Measurements from ENCODE around the gene PLEKHH3.

The PLEKHH3 gene

DNA sequence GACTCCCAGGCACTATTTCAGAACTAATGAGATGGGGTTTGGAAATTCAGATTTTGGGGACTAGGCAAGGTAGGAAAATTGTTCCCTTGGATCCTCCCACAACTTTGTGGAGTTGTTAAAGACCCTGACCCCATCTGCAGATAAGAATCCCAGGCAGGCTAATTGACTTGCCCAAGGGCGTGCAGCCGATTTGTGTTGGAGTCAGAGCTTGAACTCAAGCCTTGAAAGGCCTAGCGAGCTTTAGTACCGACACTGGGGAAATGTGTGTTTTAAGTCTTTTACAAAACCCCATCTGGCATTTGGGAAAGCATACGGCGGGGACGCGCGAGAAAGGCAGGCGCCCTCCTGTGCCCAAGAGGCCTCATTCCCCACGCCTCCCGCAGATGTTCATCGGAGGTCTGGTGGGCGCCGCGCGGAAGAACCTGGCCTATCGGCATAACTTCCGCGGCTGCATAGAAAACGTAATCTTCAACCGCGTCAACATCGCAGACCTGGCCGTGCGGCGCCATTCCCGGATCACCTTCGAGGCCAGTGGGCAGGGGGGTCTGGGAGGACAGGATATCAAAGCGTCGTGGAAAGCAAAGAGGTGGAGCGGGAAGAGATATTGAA is 9.8 kb upstream of the PLEKHH3 start:
- no peak for DNase-seq (ENCODE audit: low read depth, low spot score)

DNA sequence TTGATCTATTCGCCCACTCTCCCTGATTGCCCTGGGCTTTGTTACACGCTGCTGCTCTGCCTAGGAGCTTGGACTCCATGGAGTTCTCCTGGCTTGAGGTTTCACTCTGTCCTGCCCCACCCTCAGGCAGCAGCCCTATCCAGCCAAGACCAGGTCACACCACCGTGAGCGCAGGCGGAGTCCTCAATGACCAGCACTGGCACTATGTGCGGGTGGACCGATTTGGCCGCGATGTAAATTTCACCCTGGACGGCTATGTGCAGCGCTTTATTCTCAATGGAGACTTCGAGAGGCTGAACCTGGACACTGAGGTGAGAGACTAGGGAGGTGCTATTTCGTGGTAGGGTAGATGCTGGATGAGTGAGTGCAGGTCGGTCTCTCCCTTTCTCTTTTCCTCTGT is 9.0 kb upstream of the PLEKHH3 start:
- DNase-seq (ENCODE audit: low read depth, low spot score) = no peak

DNA sequence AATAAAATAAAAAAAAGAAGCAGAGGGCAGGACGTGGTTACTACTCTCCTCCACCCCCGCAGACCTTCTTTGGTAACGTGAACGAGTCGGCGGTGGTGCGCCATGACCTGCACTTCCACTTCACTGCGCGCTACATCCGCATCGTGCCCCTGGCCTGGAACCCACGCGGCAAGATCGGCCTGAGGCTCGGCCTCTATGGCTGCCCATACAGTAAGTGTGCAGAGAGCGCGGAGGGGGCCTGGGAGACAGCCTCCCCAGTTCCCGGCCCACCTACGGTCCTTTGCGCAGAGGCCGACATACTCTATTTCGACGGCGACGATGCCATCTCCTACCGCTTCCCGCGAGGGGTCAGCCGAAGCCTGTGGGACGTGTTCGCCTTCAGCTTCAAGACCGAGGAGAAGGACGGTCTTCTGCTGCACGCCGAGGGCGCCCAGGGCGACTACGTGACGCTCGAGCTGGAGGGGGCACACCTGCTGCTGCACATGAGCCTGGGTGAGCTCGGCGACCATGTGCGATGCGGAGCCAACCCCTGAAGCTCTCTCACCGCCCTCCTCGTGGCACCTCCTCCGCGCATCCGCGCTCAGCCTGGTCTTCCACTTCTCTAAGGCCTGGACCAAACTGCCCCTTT is 8.2 kb upstream of the PLEKHH3 start:
- DNase-seq (ENCODE audit: low read depth, low spot score) = no peak

DNA sequence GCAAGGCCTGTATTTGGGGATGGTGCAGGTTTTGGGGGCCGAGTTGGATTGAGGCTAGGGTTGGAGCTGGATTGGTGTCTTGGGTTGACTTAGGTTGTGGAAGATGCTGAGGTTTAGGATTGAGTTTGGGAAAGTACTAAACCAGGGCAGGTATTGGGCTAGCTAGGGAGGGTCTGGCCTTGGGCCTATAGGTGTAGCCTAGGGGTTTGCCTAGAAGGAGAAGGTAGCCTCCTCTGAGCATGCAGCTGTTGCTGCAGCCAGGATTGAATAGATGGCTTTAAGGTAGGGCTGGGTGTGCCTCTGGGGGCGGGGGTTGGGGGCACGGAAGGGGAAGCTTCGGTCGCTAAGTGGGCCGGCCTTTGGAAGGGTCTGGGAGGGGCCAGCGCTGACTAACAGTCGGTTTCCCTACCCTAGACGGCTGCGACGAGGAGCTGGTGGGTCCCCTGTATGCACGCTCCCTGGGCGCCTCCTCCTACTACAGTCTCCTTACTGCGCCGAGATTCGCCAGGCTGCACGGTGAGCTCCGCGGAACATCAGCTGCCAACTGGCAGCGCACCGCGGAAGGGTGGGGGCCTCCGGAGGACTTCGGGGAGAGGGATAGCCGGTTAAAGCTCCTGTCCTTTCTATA is 6.7 kb upstream of the PLEKHH3 start:
- no peak for DNase-seq (ENCODE audit: low read depth, low spot score)

DNA sequence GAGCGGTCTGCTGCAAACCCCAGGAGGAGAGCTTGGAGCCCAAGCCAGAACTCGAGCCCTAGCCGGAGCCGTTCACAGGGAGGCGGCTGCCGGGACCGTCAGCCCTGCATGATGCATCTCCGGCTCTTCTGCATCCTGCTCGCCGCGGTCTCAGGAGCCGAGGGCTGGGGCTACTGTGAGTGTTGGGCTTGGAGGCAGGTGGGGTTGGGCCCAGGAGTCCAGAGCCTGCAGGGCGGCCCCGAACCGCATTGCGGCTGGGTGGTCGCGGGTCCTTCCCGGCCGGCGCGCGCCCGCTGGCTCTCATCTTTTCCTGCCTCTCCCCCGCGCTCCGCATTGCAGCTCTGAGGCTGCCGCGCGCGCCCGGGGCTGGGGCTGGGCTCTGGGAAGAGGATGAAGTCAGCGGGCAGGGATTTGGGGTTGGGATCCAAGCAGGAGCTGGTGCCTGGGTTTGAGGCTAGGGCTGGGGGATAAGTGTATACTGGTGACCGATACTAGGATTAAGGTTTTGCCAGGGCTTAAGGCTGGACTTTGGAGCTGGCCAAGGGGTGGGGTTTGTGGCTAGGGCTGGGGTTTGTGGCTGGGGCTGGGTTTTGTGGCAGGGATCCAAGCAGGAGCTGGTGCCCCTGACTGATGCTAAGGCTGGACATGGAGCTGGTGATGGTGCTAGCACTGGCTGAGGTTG is 6.1 kb upstream of the PLEKHH3 start:
- DNase-seq (ENCODE audit: low read depth, low spot score) = no peak

DNA sequence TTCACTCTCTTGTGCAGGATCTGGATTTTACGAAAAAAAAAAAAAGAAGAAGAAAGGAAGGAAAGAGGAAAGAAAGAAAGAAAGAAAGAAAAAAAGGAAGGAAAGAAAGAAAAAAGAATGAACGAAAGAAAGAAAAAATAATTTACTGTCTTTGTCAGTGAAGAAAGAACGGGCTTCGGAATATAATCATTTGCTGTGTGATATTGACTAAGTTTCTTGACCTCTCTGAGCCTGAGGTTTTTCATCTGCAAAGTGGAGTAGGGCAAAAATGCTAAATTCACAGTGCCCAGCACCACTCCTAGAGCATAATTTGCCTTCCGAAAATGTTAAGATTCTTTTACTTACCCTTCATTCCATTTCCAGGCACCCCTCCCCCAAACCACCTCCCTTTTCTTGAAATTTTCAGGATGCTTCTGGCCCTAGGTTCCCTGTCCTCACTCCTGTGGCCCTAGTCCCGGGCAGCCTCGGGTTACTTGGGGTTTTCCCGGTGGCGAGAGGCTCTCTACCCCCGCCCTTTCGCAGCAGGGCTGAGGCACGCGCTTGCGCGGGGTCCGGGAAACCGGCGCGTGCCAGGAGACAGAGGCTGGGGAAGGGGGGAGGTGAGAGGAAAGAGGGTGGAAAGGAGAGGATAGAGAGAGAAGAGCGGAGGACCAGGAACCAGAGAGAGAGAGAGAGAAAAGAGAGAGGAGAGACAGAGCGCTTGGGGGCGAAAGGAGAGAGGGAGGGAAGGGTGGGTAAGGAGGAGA is 5.4 kb upstream of the PLEKHH3 start, which contains the start of gene CNTNAP1:
TSS of gene CNTNAP1 (plus strand) at position 556 of the 746 bp plus-strand sequence. CDS start 299 bp downstream, outside the sequence.
- DNase-seq (ENCODE audit: low read depth, low spot score) = no peak

DNA sequence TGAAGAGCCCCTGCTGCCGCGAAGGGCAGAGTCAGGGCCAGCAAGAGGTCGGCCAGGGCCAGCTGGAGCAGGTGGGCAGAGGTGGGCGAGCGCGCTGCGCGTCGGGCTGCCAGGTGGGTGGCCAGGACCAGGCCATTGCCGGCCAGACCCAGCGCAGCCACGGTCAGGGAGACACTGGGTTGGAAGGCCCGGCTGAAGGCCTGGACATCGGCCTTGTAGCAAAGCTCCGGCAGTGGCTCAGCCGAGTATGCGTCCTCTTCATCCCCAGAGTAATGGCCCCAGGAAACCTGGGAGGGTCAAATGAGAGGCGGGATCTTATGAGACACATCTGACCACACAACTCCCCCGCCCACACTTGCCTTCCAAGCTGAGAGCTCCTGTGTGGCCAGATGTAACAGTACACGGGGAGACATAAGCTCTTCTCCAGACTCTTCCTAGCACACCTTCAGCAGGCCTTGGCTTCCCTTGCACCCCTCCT is 3.6 kb upstream of the PLEKHH3 start:
- DNase-seq (ENCODE audit: low read depth, low spot score) = no peak

DNA sequence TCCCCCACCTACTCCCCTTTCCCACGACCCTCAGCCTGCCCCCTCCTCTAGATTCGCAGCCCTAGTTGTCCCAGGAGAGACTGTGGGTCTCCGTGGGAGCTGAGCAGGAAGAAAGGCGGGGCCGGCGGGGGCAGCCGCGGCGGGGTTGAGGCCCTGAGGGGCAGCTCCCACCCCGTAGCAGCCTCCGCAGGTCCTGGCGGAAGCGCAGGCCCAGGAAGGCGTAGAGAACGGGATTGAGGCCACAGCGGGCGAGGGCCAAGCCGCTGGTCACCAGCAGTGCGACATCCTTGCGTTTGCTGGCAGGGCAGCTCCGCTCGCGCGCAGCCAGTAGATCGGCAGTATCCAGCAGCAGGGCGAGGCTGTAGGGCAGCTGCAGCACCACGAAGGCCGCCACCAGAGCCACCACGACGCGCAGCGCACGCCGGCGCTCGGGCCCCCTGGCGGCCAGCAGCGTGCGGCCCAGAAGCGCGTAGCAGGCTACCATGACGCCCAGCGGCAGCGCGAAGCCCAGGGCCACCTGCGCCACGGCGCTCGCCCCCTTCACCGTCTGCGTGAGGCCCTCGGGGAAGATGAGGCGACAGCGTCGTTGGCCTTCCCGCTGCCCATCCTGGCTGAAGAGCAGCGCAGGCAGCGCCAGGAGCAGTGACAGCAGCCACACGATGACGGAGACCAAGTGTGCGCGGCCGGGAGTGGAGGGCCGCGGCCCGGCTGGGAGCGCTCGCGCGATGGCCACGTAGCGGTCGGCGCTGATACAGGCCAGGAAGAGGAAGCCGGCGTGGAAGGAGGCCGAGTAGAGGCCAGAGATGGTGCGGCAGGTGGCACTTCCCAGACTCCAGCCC is 2.9 kb upstream of the PLEKHH3 start:
- DNase-seq (ENCODE audit: low read depth, low spot score) = no peak

DNA sequence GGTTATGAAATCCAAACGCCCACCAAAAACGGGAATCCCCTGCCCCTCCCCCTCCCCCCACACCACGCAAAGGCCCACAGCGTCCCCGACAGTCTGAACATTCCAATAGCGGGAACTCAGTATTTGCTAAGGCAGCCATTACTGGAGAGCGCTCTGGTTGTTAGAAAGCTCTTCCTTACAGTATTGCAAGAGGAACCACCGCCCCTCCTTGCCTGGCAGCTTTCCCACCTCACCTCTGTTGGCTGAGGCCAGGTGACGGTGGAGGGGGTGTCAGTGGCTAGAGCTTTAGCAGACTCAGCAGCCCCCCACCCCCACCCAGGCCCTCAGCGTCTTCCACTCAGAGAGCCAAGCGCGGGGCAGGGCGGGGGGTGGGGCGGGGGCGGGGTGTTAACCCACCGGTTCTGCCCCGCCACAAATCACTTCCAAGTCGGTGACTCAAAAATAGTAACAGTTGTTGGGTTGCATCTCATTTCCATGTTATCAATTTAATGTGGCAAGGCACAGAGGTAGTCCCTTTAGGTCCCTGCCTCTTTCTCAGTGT is 2.2 kb upstream of the PLEKHH3 start:
- no peak for DNase-seq (ENCODE audit: low read depth, low spot score)

DNA sequence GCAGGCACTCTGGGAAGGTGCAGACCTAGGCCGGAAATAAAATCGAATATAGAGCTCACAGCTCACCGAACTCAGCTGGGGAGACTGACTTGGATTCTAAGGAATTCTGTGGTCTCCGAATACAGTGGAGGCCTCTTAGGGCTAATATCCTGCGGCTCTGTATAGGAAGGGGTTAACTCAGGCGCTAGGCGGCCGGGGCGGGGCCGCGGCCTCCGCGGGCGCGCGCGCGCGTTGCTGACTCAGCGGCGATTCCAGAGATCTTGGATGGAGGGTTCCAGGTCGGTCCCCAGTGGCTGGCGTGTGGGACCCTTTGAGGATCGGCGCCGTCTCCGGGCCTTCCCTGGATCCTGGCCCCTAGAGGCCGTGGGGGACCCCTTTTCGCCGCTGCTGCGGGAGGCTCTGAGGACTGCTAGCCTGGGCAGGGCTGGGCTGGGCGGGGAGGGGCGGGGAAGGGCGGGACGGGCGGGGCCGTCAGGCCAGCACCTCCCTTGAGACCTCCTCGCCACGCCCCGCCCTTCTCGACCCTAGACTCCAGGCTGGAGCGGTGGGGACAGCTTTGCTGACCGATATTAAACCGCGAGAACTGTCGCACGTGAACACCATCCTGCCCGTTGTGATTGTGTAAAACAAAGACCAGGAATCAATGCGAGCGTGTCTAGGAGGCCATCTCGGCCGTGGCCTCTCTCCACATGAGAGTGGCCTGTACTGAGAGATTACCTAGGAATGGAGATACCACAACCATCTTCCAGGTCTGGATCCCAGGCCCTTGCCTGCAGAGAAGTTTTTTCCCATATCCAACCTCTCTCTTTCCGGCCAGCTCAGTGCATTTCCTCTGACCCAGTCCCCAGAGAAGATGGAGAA is 1.4 kb upstream of the PLEKHH3 start:
- peak; percentile 54 for DNase-seq (ENCODE audit: low read depth, low spot score)

DNA sequence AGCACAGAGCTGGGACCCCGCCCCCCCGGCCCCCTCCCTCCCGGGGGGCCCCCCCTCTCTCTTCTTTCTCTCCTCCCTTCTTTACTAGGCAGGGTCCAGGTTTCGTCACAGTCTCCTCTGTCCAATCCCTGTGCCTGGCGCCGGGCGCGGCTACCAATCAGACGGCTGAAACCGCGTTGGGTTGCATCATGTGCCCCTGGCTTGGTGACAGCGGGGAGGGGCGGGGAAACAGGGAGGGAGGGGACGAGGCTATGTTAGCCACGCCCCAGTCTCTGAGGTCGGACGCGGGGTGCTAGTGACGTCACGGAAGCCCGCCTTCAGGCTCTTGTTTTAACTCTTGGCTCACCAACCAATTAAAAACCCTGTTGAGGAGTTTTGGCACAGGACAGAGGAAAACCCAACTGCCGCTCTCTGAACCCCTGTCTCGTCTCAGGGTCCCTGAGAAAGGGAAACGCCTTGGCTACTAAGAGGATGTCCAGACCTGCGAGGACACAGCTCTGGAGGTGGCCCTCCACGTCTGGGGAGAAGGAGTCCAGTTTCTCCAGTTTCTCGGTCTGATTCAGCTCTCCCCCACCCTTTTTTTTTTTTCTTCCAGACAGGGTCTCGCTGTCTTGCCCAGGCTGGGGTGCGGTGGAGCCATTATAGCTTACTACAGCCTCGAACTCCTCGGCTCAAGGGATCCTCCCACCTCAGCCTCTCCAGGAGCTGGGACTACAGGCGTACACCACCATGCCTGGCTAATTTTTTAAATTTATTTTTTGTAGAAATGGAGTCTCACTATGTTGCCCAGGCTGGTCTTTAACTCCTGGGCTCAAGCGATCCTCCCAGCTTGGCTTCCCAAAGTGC is 441 bp upstream of the PLEKHH3 start:
- DNase-seq (ENCODE audit: low read depth, low spot score) = peak; percentile 98

DNA sequence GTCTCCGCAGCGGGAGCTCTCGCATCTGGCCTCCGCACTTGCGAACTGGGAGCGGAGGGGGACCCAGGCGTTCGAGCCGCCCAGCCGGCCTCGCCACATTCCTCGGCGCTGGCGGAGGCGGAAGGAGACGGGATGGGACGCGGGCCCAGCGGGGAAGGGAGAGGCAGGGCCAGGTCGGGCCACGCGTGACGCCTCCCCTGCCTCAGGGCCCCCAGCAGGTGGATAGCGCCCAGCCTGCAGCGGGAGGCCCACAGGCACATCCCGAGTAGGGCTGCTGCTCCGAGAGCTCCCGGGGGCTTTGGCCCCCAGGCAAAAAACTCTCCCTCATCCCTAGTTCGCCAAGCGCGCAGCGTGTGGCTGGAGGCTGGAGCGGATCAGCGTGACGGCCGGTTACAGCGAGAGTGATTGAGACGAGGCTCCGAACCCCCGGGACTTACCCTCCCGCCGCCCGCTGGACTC is 800 bp downstream of the PLEKHH3 start:
- DNase-seq (ENCODE audit: low read depth, low spot score) = no peak

DNA sequence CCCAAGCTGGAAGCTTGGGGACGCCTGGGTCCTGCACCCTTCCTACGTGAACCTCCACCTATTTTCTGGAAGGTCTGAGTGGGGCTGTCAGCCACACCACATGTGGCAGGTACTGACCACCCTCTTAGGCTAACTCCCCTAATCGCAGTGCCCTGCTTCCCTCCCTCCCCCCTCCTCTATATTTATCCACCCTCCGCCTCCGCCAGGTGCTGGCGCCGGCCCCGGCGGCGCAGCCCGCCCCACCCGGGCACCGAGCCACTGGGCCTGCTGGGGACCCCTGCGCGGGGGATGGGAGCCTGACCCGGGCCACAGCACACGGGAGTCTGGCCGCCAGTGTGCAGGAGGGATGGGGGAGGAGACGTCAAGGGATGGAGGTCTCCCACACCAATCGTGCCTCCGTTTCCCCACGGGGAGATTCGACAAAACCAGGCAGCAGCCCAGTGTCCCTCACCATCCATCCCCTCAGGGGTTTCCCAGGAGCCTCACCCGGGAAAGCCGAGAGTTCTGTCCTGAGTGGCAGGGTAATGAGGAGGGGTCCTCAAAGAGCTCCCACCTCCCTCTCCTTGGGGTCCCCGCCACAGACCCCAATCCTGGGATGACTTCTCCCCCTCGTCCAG is 1.3 kb downstream of the PLEKHH3 start:
- no peak for DNase-seq (ENCODE audit: low read depth, low spot score)

DNA sequence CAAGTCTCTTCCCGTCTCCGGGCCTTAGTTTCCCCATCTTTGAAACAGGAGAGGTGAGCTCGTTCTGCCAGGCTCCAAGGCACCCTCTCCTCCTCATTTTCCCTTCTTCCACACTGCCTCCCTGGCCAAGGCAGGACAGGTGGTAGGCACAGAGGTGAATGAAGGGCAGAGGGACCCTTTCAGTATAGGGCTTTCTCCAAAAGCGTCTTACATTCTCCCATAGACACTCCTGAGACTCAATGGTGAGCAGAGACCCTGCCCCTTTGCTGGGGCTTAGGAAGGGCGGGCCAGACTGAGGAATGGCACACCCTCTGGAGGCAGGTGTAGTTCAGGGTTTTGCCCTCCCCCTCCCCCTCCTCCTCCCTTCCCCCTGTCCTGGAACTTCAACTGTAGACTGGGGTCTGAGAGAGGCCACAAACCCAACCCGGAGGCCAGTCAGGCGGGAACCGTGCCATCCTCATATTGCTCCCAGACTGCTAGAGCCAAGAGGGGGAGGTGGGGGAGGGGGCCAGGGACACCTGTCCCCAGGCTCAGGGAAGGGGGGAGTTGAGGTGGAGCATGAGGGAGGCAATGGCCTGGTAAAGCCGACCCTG is 1.9 kb downstream of the PLEKHH3 start:
- DNase-seq (ENCODE audit: low read depth, low spot score) = no peak

DNA sequence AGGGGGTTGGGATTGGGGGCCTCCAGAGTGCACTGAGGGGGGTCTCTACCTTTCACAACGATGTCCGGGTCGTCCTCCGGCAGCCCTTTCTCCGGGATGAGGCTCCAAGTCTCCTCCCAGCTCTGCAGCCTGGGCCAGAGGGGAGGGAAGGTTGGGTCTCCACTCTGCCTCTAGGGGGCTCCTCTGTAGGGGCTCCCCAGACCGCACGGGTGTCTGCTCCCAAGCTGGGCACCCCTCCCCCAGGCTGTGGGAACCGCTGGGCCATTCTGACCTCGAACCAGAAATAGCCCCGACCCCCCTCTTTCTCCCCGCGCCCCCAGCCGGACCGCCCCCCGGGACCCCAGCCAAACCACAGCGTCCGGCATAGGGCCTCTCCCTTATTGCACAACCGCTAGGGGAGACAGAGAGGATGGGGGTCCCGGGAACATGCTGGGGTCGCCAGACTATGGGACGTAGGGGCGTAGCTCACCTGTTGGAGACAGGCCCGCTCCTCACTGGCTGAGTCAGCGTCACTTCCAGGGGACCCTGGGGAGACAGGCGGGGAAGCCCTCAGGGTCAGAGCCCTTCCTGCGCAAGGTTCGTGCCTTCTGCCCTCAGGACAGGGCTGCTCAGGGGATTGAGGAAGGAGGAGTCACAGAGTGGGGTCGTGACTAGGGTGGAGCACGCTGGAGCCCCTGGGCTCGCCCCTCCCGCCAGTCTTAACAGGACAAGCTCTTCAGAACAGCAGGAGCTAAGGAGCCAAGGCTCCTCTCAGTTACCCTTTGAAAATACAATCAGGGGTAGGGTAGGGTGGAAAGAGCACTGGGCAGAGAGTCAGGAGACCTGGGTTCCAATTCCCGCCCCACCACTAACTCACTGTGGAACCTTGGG is 2.7 kb downstream of the PLEKHH3 start:
- no peak for DNase-seq (ENCODE audit: low read depth, low spot score)

DNA sequence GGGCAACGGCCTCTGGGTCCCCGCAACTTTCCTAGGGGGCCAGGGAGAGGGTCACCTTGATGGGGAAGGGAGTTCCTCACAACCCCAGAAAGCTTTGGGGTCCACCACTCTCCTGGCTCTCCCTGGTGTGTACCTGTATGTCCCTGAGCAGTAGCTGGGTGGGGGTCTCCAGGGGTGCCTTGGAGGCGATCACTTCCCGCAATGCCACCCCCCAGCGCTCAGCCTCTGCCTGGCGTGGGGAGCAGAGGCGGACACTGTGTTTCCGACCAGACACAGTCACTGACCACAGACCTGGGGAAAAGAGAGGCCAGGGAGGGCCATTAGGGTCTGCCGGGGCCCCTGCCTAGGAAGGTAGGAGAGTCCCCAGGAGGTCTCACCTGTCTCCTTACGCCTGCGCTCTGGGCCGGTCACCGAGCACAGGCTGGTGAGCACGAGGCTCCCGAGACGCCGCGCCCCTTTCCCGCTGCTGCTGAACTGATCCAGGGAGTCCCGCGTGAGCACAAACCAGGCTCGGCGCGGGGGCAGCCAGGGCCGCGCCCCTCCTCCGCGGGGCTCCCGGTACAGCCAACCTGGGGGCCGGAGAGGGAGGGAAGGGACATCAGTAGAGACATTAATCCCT is 3.4 kb downstream of the PLEKHH3 start:
- no peak for DNase-seq (ENCODE audit: low read depth, low spot score)

Measured in activated CD4-positive, CD25-positive, alpha-beta regulatory T cell treated with anti-CD3 and anti-CD28 coated beads, Interleukin-2, amount 50 U/mL, for 16 hours (primary cell).